HepG2 (cell line): ENCODE results near the gene SLC39A1. TPM values are rescaled to one million over a fixed set of nuclear protein-coding genes. Genes with fewer than 3 reads are reported as not detected.

ENCODE experiments used
- ATAC-seq: fragments of 200-7000 bp; cut with Tn5 transposase; 3 replicates; pipeline ENCODE4 v1.9.1; 2020; ENCODE audit warnings: mild to moderate bottlenecking, moderate library complexity
- BruUV-seq: library from RNA; stranded (reverse); fragments of 400-500 nt; replicated peaks from 2 replicates; lab custom pipeline; 2021; lab: Mats Ljungman, UMichigan
- CTCF ChIA-PET: fragments of 300-600 bp; formaldehyde crosslinking; extraction: SDS; loops from one replicate; lab custom pipeline; 2021; ENCODE audit warnings: low total read pairs, inconsistent platforms, low intra/inter-chr PET ratio; lab: Yijun Ruan, JAX
- POLR2A ChIA-PET: fragments of 350-600 bp; sonication (Branson Sonifier 250); formaldehyde crosslinking; loops from one replicate; lab custom pipeline; 2020; ENCODE audit warnings: antibody characterized with exemption, inconsistent platforms; lab: Yijun Ruan, JAX
- DNase-seq: peaks from one replicate; pipeline ENCODE4 v3.0.0-alpha.2; 2015; ENCODE audit warnings: low spot score
- FAIRE-seq: peaks from 3 replicates; lab custom pipeline; 2011; peaks lifted over from hg19 to GRCh38; lab: Jason Lieb, UNC
- H2AFZ ChIP-seq: one replicate; pipeline ENCODE4 v1.6.1; 2011; ENCODE audit warnings: low read length, inconsistent platforms
- H3K27ac ChIP-seq: fragments of 300-600 bp; 3 replicates; pipeline ENCODE4 v1.8.0; 2011; ENCODE audit warnings: mixed run types, mild to moderate bottlenecking, mixed read lengths, low read length, inconsistent platforms; ENCODE audit not compliant: insufficient read depth; ENCODE audit errors: extremely low read length
- H3K27me3 ChIP-seq, 2 experiments: fragments of 200-600 bp in 1 of 2; 2 replicates in 1 of 2; 3 replicates in 1 of 2; pipeline versions ENCODE4 v1.6.0 to v1.8.0; 2011; ENCODE audit warnings: low read length in 2 of 2, mild to moderate bottlenecking in 2 of 2, moderate library complexity in 2 of 2, inconsistent platforms in 1 of 2; ENCODE audit not compliant: insufficient read depth in 2 of 2, control insufficient read depth in 1 of 2
- H3K36me3 ChIP-seq, 2 experiments: fragments of 200-600 bp in 1 of 2; replicated peaks in 1 of 2; 2 replicates in 1 of 2; 3 replicates in 1 of 2; pipeline versions ENCODE4 v1.5.1 to v1.8.0; 2011; ENCODE audit warnings: low read length in 2 of 2, inconsistent platforms in 1 of 2; ENCODE audit not compliant: insufficient read depth in 2 of 2, control insufficient read depth in 1 of 2
- H3K4me1 ChIP-seq: 2 replicates; pipeline ENCODE4 v1.5.1; 2012; ENCODE audit warnings: low read length, inconsistent platforms; ENCODE audit not compliant: insufficient read depth
- H3K4me2 ChIP-seq: 2 replicates; pipeline ENCODE4 v1.6.0; 2011; ENCODE audit warnings: low read depth, low read length, inconsistent platforms
- H3K4me3 ChIP-seq, 3 experiments: fragments of 200-600 bp in 1 of 3; sonication (generic), shearing (Covaris generic) in 1 of 3; replicated peaks in 1 of 3; 2 replicates each; pipeline ENCODE4 v1.5.1; 2011 to 2016; ENCODE audit warnings: low read length in 3 of 3, inconsistent platforms in 2 of 3, low read depth in 2 of 3, mild to moderate bottlenecking in 2 of 3, control low read depth in 1 of 3, mixed read lengths in 1 of 3; ENCODE audit not compliant: insufficient read depth in 1 of 3
- H3K79me2 ChIP-seq: one replicate; pipeline ENCODE4 v1.6.1; 2011; ENCODE audit warnings: low read length, inconsistent platforms; ENCODE audit not compliant: insufficient read depth
- H3K9ac ChIP-seq: 2 replicates; pipeline ENCODE4 v1.6.0; 2011; ENCODE audit warnings: mild to moderate bottlenecking, low read depth, low read length, inconsistent platforms; ENCODE audit not compliant: insufficient read depth
- H3K9me3 ChIP-seq: 2 replicates; pipeline ENCODE4 v1.5.1; 2012; ENCODE audit warnings: mild to moderate bottlenecking, low read length
- H4K20me1 ChIP-seq: 2 replicates; pipeline ENCODE4 v1.6.0; 2011; ENCODE audit warnings: inconsistent platforms, mild to moderate bottlenecking, low read length, moderate library complexity; ENCODE audit not compliant: insufficient read depth
- CBFB ChIP-seq: sonication (generic); formaldehyde crosslinking; IDR thresholded peaks from 2 replicates; pipeline ENCODE4 v1.4.0; 2020; ENCODE audit warnings: missing genetic modification reagents
- PLRG1 ChIP-seq: fragments of 450-650 bp; conservative IDR thresholded peaks from 2 replicates; pipeline ENCODE4 v1.6.1; 2016
- SETDB1 ChIP-seq: sonication (generic); formaldehyde crosslinking; IDR thresholded peaks from 2 replicates; pipeline ENCODE4 v1.5.1; 2020; ENCODE audit warnings: missing genetic modification reagents, mild to moderate bottlenecking, borderline replicate concordance
- SNAPC2 ChIP-seq: sonication (generic); formaldehyde crosslinking; IDR thresholded peaks from 2 replicates; pipeline ENCODE4 v1.8.1; 2022; ENCODE audit warnings: mild to moderate bottlenecking, missing genetic modification reagents
- WGBS: methylation state at CpG from one replicate; pipeline ENCODE4 v1.1.6; 2017; ENCODE audit warnings: low lambda C conversion rate; 5-methylcytosine and 5-hydroxymethylcytosine counted together
- in situ Hi-C: cut with HindIII; loops from 2 replicates; pipeline ENCODE4 v1.10.0; 2017; ENCODE audit warnings: low pct_unique_long_range_greater_than_20kb; ENCODE audit not compliant: extremely low pct_ligation_motif_present
- intact Hi-C: fragments of 100-400 bp; cut with micrococcal nuclease; formaldehyde crosslinking; loops from one replicate; pipeline ENCODE4 v1.10.0; 2022; ENCODE audit not compliant: unreplicated experiment
- polyA plus RNA-seq, 8 experiments: library from polyadenylated mRNA; depleted of rRNA in 3 of 8; stranded (reverse) in 7 of 8; unstranded in 1 of 8; fragments of >200 nt; fragmentation: Illumina TruSeq in 4 of 8; extraction: Trizol in 4 of 8; gene quantifications; 2 replicates each; pipeline versions ENCODE4 v1.2.1 to v1.2.3, GENCODE V29; 2011 to 2016; ENCODE audit warnings: low read depth in 4 of 8, missing spikeins in 1 of 8, mixed read lengths in 1 of 8; ENCODE audit not compliant: insufficient read depth in 1 of 8
- total RNA-seq, 5 experiments: library from RNA; depleted of rRNA; stranded (reverse); fragments of >200 nt; fragmentation: Illumina TruSeq; extraction: Trizol; gene quantifications; 2 replicates each; pipeline ENCODE4 v1.2.3, GENCODE V29; 2016; ENCODE audit warnings: low read depth in 1 of 5
- TF ChIP-seq, protein P1 (sequence below): sonication (generic); formaldehyde crosslinking; IDR thresholded peaks from 2 replicates; pipeline ENCODE4 v1.5.1; 2020; ENCODE audit warnings: mild to moderate bottlenecking, moderate library complexity, missing genetic modification reagents

The SLC39A1 gene
- total and polyA plus RNA-seq, 2 of the 13 experiments (the other 11 are each of a cell fraction or from before 2014, with no cell fraction given): 71.2 to 78.4 TPM

DNA sequence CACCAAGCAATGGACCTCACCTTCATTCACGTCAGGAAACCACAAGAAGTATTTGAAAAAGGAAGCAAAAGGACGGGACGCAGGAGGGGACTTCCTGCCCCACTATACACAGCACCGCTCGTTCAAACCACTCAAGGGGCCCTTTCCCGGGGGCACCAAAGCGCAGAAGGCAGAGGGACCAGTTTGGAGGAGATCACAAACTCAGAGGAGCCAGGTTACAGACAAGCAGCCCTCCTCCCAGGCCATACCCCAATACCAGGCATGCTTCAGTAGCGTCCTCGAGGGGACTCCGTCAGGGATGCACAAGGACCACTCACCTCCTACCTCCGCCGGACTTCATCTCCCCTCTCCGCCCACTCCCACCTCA, 5.6 kb downstream of the SLC39A1 start:
- Histone ChIP-seq H3K27me3 (peaks cover 0 to 7% of the 10 kb centered on the region in 2 experiments; a peak in 1 of 5 replicates), H4K20me1 (peaks cover 7% of the 10 kb centered on the region; the same call in 1 of the 2 replicates), H3K4me2 (peak overlapping the region; percentile 89), H3K9ac (peak overlapping the region; percentile 85), H3K79me2 (peaks cover 55% of the 10 kb centered on the region), H2AFZ (no peak overlapping the region), H3K4me1 (peaks cover 70% of the 10 kb centered on the region), H3K36me3 (peaks cover 0 to 17% of the 10 kb centered on the region in 2 experiments; a peak in 4 of 5 replicates), H3K9me3 (no peaks in the 10 kb centered on the region), H3K27ac (peak overlapping the region; percentile 75), H3K4me3 (peak overlapping the region; percentile 89 to 99 (median 92))
- ATAC-seq (peak; percentile 19), DNase-seq (no peak), FAIRE-seq (no peak)
- no peak for TF ChIP-seq SNAPC2 (CRISPR knock-in tag)
- TF ChIP-seq CBFB (CRISPR knock-in tag): peak; percentile 8; the same call in 1 of the 2 replicates
- TF ChIP-seq SETDB1 (CRISPR knock-in tag): 0 out of 2 replicates have a peak, but pooled peaks have one; percentile 12
- TF ChIP-seq, protein P1, sequence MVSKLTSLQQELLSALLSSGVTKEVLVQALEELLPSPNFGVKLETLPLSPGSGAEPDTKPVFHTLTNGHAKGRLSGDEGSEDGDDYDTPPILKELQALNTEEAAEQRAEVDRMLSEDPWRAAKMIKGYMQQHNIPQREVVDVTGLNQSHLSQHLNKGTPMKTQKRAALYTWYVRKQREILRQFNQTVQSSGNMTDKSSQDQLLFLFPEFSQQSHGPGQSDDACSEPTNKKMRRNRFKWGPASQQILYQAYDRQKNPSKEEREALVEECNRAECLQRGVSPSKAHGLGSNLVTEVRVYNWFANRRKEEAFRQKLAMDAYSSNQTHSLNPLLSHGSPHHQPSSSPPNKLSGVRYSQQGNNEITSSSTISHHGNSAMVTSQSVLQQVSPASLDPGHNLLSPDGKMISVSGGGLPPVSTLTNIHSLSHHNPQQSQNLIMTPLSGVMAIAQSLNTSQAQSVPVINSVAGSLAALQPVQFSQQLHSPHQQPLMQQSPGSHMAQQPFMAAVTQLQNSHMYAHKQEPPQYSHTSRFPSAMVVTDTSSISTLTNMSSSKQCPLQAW (CRISPR knock-in tag): peak; percentile 1; the same call in 1 of the 2 replicates
- no peak for TF ChIP-seq PLRG1
- BruUV-seq: no TSS peak
- intact Hi-C loops: loop anchor here (5.0 kb wide), 1 partner anchor 35 kb away; the partner anchor contains the start of gene GATAD2B
- WGBS: under 1% methylated on average over 12 of the region's 13 CpGs
- POLR2A ChIA-PET: interaction anchor here (1.0 to 7.0 kb wide), 6 partner anchors 9 to 33 kb away, joined by 3 to 89 read pairs (median 14); partner anchors contain the start of genes CREB3L4, DENND4B, JTB and RAB13
- in situ Hi-C loops: no loop called here
- CTCF ChIA-PET: interaction anchor here (0.8 kb wide), 1 partner anchor 9 kb away, joined by 3 read pairs; no protein-coding TSS in a partner anchor
